WTC11 (cell line): ENCODE measurements around the gene THSD7B.

Experiments
- AFF4 ChIP-seq: sonication (generic); formaldehyde crosslinking; IDR thresholded peaks from 2 replicates; pipeline ENCODE4 v1.8.1; 2023; ENCODE audit warnings: mild to moderate bottlenecking, missing genetic modification reagents, borderline replicate concordance
- ATF1 ChIP-seq: sonication (generic); formaldehyde crosslinking; IDR thresholded peaks from 2 replicates; pipeline ENCODE4 v1.8.1; 2023; ENCODE audit warnings: mild to moderate bottlenecking, moderate library complexity, missing genetic modification reagents
- CREM ChIP-seq: sonication (generic); formaldehyde crosslinking; IDR thresholded peaks from 2 replicates; pipeline ENCODE4 v1.8.1; 2022; ENCODE audit warnings: mild to moderate bottlenecking, missing genetic modification reagents, moderate library complexity
- CTCF ChIP-seq: fragments of 200-600 bp; IDR thresholded peaks from 2 replicates; pipeline ENCODE4 v1.8.0; 2022; ENCODE audit warnings: antibody characterized with exemption
- ESRRA ChIP-seq: sonication (generic); formaldehyde crosslinking; IDR thresholded peaks from 2 replicates; pipeline ENCODE4 v1.8.1; 2022; ENCODE audit warnings: mild to moderate bottlenecking, missing genetic modification reagents, borderline replicate concordance
- JUN ChIP-seq: sonication (generic); formaldehyde crosslinking; IDR thresholded peaks from 2 replicates; pipeline ENCODE4 v1.8.0; 2023; ENCODE audit warnings: mild to moderate bottlenecking, missing genetic modification reagents
- NR2C2 ChIP-seq: sonication (generic); formaldehyde crosslinking; IDR thresholded peaks from 2 replicates; pipeline ENCODE4 v1.8.0; 2022; ENCODE audit warnings: mild to moderate bottlenecking, missing genetic modification reagents
- SP1 ChIP-seq: sonication (generic); formaldehyde crosslinking; conservative IDR thresholded peaks from 2 replicates; pipeline ENCODE4 v1.8.1; 2022; ENCODE audit warnings: missing genetic modification reagents
- USF2 ChIP-seq: sonication (generic); formaldehyde crosslinking; IDR thresholded peaks from 2 replicates; pipeline ENCODE4 v1.8.1; 2023; ENCODE audit warnings: mild to moderate bottlenecking, missing genetic modification reagents, moderate library complexity
- ZBTB21 ChIP-seq: sonication (generic); formaldehyde crosslinking; IDR thresholded peaks from 2 replicates; pipeline ENCODE4 v1.8.1; 2023; ENCODE audit warnings: mild to moderate bottlenecking, missing genetic modification reagents, borderline replicate concordance
- TF ChIP-seq, protein P1 (sequence below): sonication (generic); formaldehyde crosslinking; IDR thresholded peaks from 2 replicates; pipeline ENCODE4 v1.8.1; 2023; ENCODE audit warnings: mild to moderate bottlenecking, moderate library complexity, missing genetic modification reagents
- TF ChIP-seq, protein P2 (sequence below): sonication (generic); formaldehyde crosslinking; IDR thresholded peaks from 2 replicates; pipeline ENCODE4 v1.8.0; 2023; ENCODE audit warnings: mild to moderate bottlenecking, missing genetic modification reagents
- TF ChIP-seq, protein P3 (sequence below): sonication (generic); formaldehyde crosslinking; IDR thresholded peaks from 2 replicates; pipeline ENCODE4 v1.8.1; 2023; ENCODE audit warnings: mild to moderate bottlenecking, missing genetic modification reagents
- TF ChIP-seq, protein P4 (sequence below): sonication (generic); formaldehyde crosslinking; IDR thresholded peaks from 2 replicates; pipeline ENCODE4 v1.8.1; 2022; ENCODE audit warnings: missing genetic modification reagents, borderline replicate concordance

DNA sequence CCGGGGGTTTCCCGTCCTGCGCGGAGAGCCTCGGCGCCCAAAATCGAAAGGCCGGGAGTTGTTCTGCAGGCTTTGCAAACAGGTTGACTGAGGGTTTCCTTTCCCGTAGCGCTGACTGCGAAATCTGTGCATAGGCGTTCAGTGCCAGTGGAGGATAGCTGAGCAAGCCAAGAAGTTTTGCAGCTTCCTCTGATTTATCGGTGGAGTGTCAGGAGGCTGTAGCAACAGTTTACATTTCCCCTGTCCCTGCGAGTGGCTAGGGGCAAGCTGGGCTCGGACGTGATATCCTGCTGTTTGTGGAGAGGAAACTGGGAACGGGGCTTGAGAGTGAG lies 694 bp downstream of the THSD7B start:
- TF ChIP-seq CTCF (no peak), JUN (CRISPR knock-in tag) (no peak), ESRRA (CRISPR knock-in tag) (no peak), NR2C2 (CRISPR knock-in tag) (no peak), ZBTB21 (no peak), SP1 (no peak), AFF4 (CRISPR knock-in tag) (no peak), ATF1 (CRISPR knock-in tag) (no peak), USF2 (CRISPR knock-in tag) (no peak), CREM (no peak)
- TF ChIP-seq, protein P1, sequence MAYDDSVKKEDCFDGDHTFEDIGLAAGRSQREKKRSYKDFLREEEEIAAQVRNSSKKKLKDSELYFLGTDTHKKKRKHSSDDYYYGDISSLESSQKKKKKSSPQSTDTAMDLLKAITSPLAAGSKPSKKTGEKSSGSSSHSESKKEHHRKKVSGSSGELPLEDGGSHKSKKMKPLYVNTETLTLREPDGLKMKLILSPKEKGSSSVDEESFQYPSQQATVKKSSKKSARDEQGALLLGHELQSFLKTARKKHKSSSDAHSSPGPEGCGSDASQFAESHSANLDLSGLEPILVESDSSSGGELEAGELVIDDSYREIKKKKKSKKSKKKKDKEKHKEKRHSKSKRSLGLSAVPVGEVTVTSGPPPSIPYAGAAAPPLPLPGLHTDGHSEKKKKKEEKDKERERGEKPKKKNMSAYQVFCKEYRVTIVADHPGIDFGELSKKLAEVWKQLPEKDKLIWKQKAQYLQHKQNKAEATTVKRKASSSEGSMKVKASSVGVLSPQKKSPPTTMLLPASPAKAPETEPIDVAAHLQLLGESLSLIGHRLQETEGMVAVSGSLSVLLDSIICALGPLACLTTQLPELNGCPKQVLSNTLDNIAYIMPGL = no peak
- TF ChIP-seq, protein P2, sequence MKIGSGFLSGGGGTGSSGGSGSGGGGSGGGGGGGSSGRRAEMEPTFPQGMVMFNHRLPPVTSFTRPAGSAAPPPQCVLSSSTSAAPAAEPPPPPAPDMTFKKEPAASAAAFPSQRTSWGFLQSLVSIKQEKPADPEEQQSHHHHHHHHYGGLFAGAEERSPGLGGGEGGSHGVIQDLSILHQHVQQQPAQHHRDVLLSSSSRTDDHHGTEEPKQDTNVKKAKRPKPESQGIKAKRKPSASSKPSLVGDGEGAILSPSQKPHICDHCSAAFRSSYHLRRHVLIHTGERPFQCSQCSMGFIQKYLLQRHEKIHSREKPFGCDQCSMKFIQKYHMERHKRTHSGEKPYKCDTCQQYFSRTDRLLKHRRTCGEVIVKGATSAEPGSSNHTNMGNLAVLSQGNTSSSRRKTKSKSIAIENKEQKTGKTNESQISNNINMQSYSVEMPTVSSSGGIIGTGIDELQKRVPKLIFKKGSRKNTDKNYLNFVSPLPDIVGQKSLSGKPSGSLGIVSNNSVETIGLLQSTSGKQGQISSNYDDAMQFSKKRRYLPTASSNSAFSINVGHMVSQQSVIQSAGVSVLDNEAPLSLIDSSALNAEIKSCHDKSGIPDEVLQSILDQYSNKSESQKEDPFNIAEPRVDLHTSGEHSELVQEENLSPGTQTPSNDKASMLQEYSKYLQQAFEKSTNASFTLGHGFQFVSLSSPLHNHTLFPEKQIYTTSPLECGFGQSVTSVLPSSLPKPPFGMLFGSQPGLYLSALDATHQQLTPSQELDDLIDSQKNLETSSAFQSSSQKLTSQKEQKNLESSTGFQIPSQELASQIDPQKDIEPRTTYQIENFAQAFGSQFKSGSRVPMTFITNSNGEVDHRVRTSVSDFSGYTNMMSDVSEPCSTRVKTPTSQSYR = no peak
- TF ChIP-seq, protein P3, sequence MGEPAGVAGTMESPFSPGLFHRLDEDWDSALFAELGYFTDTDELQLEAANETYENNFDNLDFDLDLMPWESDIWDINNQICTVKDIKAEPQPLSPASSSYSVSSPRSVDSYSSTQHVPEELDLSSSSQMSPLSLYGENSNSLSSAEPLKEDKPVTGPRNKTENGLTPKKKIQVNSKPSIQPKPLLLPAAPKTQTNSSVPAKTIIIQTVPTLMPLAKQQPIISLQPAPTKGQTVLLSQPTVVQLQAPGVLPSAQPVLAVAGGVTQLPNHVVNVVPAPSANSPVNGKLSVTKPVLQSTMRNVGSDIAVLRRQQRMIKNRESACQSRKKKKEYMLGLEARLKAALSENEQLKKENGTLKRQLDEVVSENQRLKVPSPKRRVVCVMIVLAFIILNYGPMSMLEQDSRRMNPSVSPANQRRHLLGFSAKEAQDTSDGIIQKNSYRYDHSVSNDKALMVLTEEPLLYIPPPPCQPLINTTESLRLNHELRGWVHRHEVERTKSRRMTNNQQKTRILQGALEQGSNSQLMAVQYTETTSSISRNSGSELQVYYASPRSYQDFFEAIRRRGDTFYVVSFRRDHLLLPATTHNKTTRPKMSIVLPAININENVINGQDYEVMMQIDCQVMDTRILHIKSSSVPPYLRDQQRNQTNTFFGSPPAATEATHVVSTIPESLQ (CRISPR knock-in tag) = no peak
- TF ChIP-seq, protein P4, sequence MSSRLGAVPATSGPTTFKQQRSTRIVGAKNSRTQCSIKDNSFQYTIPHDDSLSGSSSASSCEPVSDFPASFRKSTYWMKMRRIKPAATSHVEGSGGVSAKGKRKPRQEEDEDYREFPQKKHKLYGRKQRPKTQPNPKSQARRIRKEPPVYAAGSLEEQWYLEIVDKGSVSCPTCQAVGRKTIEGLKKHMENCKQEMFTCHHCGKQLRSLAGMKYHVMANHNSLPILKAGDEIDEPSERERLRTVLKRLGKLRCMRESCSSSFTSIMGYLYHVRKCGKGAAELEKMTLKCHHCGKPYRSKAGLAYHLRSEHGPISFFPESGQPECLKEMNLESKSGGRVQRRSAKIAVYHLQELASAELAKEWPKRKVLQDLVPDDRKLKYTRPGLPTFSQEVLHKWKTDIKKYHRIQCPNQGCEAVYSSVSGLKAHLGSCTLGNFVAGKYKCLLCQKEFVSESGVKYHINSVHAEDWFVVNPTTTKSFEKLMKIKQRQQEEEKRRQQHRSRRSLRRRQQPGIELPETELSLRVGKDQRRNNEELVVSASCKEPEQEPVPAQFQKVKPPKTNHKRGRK (CRISPR knock-in tag) = no peak
